Parathyroid adenoma (tissue), 2 donors: ENCODE measurements around the gene FOXJ2.

ENCODE experiments used
- H2AFZ ChIP-seq: fragments of 300-600 bp; sonication (generic); one replicate; pipeline ENCODE4 v1.7.0; 2017; ENCODE audit warnings: antibody characterized with exemption, mild to moderate bottlenecking
- H3K27ac ChIP-seq: fragments of 300-600 bp; sonication (generic); one replicate; pipeline ENCODE4 v1.7.0; 2017
- H3K27me3 ChIP-seq: fragments of 300-600 bp; sonication (generic); one replicate; pipeline ENCODE4 v1.7.0; 2017; ENCODE audit warnings: low read length; ENCODE audit not compliant: control insufficient read depth, insufficient read depth
- H3K36me3 ChIP-seq: fragments of 300-600 bp; sonication (generic); one replicate; pipeline ENCODE4 v1.7.0; 2017; ENCODE audit warnings: low read length; ENCODE audit not compliant: control insufficient read depth, insufficient read depth
- H3K4me1 ChIP-seq: fragments of 300-600 bp; sonication (generic); one replicate; pipeline ENCODE4 v1.7.0; 2017; ENCODE audit warnings: control low read depth
- H3K4me2 ChIP-seq: fragments of 300-600 bp; sonication (generic); one replicate; pipeline ENCODE4 v1.7.0; 2017; ENCODE audit warnings: low read length
- H3K4me3 ChIP-seq: fragments of 300-600 bp; sonication (generic); one replicate; pipeline ENCODE4 v1.7.0; 2017; ENCODE audit warnings: low read depth, low read length
- H3K79me2 ChIP-seq: fragments of 300-600 bp; sonication (generic); one replicate; pipeline ENCODE4 v1.7.0; 2017; ENCODE audit warnings: control low read depth
- H3K9ac ChIP-seq: fragments of 300-600 bp; sonication (generic); one replicate; pipeline ENCODE4 v1.7.0; 2017; ENCODE audit warnings: mild to moderate bottlenecking
- H3K9me3 ChIP-seq: fragments of 300-600 bp; sonication (generic); one replicate; pipeline ENCODE4 v1.7.0; 2017; ENCODE audit warnings: low read length; ENCODE audit not compliant: control insufficient read depth
- CTCF ChIP-seq: fragments of 300-600 bp; sonication (generic); IDR thresholded peaks from one replicate; pipeline ENCODE4 v1.7.0; 2017; ENCODE audit warnings: antibody characterized with exemption, mild to moderate bottlenecking
- donor health status: primary hyperparathyroidism.

Gene FOXJ2

GRCh38 chr12:8076366-8076765 lies 43.9 kb downstream of the FOXJ2 start:
- no peak overlapping the region for H2AFZ ChIP-seq
- no peaks in the 10 kb centered on the region for H3K36me3 ChIP-seq
- H3K79me2 ChIP-seq: peaks cover 10% of the 10 kb centered on the region
- no peak overlapping the region for H3K27ac ChIP-seq
- no peaks in the 10 kb centered on the region for H3K9me3 ChIP-seq
- H3K4me2 ChIP-seq: no peak overlapping the region
- H3K27me3 ChIP-seq: no peaks in the 10 kb centered on the region
- H3K4me1 ChIP-seq: peaks cover 9% of the 10 kb centered on the region
- no peak overlapping the region for H3K9ac ChIP-seq
- H3K4me3 ChIP-seq: no peak overlapping the region
- TF ChIP-seq CTCF: no peak

DNA sequence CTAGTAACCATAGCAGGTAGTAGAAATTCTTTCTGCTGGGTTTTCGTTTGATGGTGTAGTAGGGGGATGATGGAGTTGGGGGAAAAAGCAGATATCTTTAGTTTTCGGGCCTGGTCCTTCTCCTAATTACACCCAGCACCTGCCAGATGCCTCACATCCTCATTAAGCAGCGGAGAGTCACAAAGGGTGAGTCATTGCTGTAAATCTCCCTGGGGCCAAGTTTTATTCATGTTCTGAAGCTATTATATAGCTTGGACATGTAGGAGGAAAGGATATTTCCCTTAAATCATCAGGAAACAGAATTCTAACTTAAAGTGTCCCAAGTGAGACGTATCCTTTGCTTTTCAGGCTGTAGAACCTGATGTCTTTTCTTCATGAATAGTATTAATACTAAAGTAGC lies 44.7 kb downstream of the FOXJ2 start:
- TF ChIP-seq CTCF: no peak
- peaks cover 9% of the 10 kb centered on the region for H3K4me1 ChIP-seq
- peaks cover 10% of the 10 kb centered on the region for H3K79me2 ChIP-seq
- H3K4me2 ChIP-seq: no peak overlapping the region
- no peak overlapping the region for H3K27ac ChIP-seq
- no peaks in the 10 kb centered on the region for H3K36me3 ChIP-seq
- no peak overlapping the region for H3K9ac ChIP-seq
- H3K4me3 ChIP-seq: no peak overlapping the region
- no peaks in the 10 kb centered on the region for H3K9me3 ChIP-seq
- H2AFZ ChIP-seq: no peak overlapping the region
- H3K27me3 ChIP-seq: no peaks in the 10 kb centered on the region

- Histone ChIP-seq H3K4me2 (no peak overlapping the region), H3K9ac (no peak overlapping the region), H3K79me2 (peaks cover 14% of the 10 kb centered on the region), H3K27me3 (no peaks in the 10 kb centered on the region), H3K4me1 (peaks cover 9% of the 10 kb centered on the region), H3K27ac (no peak overlapping the region), H3K4me3 (no peak overlapping the region), H2AFZ (peak overlapping the region; percentile 57), H3K9me3 (no peaks in the 10 kb centered on the region), H3K36me3 (no peaks in the 10 kb centered on the region)
- peak; percentile 41 for TF ChIP-seq CTCF
Observed at GRCh38 chr12:8078398-8078797, 45.9 kb downstream of the FOXJ2 start.

DNA sequence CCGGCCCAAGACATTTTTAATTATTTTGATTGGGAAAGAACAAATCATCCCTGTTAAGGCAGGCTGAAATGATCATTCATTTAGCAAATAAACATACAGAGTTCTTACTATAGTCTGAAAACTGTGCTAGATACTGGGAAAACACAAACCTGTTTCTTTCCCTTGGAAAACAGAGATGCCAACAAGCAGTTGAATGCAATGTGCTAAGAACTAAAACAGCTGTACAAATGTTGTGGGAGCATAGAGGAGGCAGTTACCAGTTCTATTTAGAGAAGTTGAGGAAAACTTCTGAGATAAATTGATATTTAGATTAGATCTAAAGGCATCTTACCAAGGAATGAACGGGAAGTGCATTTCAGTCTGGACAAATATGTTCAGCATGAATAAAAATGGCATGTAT lies 46.4 kb downstream of the FOXJ2 start:
- no peak overlapping the region for H3K4me2 ChIP-seq
- peaks cover 9% of the 10 kb centered on the region for H3K4me1 ChIP-seq
- TF ChIP-seq CTCF: no peak
- H3K27ac ChIP-seq: no peak overlapping the region
- H3K27me3 ChIP-seq: no peaks in the 10 kb centered on the region
- H3K4me3 ChIP-seq: no peak overlapping the region
- H3K79me2 ChIP-seq: peaks cover 14% of the 10 kb centered on the region
- H3K9me3 ChIP-seq: no peaks in the 10 kb centered on the region
- H2AFZ ChIP-seq: peak overlapping the region; percentile 57
- no peak overlapping the region for H3K9ac ChIP-seq
- H3K36me3 ChIP-seq: no peaks in the 10 kb centered on the region

DNA sequence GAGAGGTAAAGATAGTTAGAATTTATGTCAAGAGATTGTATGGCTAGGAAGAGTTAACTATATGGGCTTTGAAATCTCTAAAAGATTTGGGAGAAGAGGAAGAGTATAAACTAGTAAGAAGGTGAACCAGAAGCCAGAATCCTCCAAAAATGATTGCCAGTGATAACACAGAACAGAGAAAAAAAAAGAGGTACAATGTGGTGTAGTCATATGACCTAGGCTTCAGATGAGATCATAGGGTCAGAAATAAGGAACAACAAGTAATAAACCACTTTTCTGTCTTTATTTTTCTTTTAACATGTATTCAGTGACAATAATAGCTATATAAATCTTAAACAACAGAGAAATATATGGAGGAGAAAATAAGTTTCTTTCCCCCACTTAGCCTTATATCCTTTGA lies 47.6 kb downstream of the FOXJ2 start:
- TF ChIP-seq CTCF: no peak
- H3K9me3 ChIP-seq: no peaks in the 10 kb centered on the region
- no peak overlapping the region for H3K9ac ChIP-seq
- no peak overlapping the region for H2AFZ ChIP-seq
- H3K79me2 ChIP-seq: peaks cover 14% of the 10 kb centered on the region
- no peak overlapping the region for H3K4me2 ChIP-seq
- H3K4me1 ChIP-seq: peaks cover 9% of the 10 kb centered on the region
- no peak overlapping the region for H3K27ac ChIP-seq
- H3K36me3 ChIP-seq: no peaks in the 10 kb centered on the region
- H3K4me3 ChIP-seq: no peak overlapping the region
- H3K27me3 ChIP-seq: no peaks in the 10 kb centered on the region
